B cell (primary cell): ENCODE results near the gene LRIG1. TPM values are rescaled to one million over a fixed set of nuclear protein-coding genes. Genes with fewer than 3 reads are reported as not detected.

ENCODE experiments used
- ATAC-seq: fragments of 200-7000 bp; cut with Tn5 transposase; one replicate; pipeline ENCODE4 v1.10.0; 2021; ENCODE audit warnings: low read depth, mild to moderate bottlenecking, moderate number of reproducible peaks, moderate library complexity
- CTCF ChIA-PET: fragments of 350-600 bp; sonication (Branson Sonifier 250); formaldehyde crosslinking; loops from one replicate; lab custom pipeline; 2021; ENCODE audit warnings: antibody characterized with exemption, inconsistent platforms; lab: Charles Lee
- POLR2A ChIA-PET: fragments of 350-600 bp; sonication (Branson Sonifier 250); formaldehyde crosslinking; loops from one replicate; lab custom pipeline; 2021; ENCODE audit warnings: antibody characterized with exemption; lab: Charles Lee
- DNase-seq: peaks from one replicate; pipeline ENCODE4 v3.0.0; 2013
- H2AFZ ChIP-seq: 2 replicates; pipeline ENCODE4 v1.6.1; 2012; ENCODE audit warnings: mild to moderate bottlenecking, low read depth, low read length; ENCODE audit not compliant: insufficient read depth, poor library complexity, severe bottlenecking
- H3K27ac ChIP-seq, 2 donors: 1 replicate in 1 of 2; 2 replicates in 1 of 2; pipeline ENCODE4 v1.5.1; 2012 to 2013; ENCODE audit warnings: low read length in 2 of 2, mild to moderate bottlenecking in 2 of 2, moderate library complexity in 1 of 2
- H3K27me3 ChIP-seq, 4 experiments: fragments of 200-600 bp in 1 of 4; sonication (generic) in 1 of 4; replicated peaks in 1 of 4; 1 replicate in 2 of 4; 2 replicates in 2 of 4; pipeline versions ENCODE4 v1.6.1 to v1.7.0; 2013 to 2016; ENCODE audit warnings: low read length in 3 of 4, mild to moderate bottlenecking in 2 of 4, mixed read lengths in 1 of 4, moderate library complexity in 1 of 4; ENCODE audit not compliant: insufficient read depth in 4 of 4, control insufficient read depth in 3 of 4; ENCODE audit errors: control extremely low read depth in 1 of 4
- H3K36me3 ChIP-seq, 2 experiments: replicated peaks in 1 of 2; 1 replicate in 1 of 2; 2 replicates in 1 of 2; pipeline versions ENCODE4 v1.6.1 to v1.7.1; 2013; ENCODE audit warnings: low read length in 1 of 2; ENCODE audit not compliant: insufficient read depth in 2 of 2, control insufficient read depth in 1 of 2; ENCODE audit errors: control extremely low read depth in 1 of 2, extremely low read depth in 1 of 2
- H3K4me1 ChIP-seq, 2 donors: fragments of 200-600 bp in 1 of 2; sonication (generic) in 1 of 2; 1 replicate in 1 of 2; 2 replicates in 1 of 2; pipeline versions ENCODE4 v1.5.1 to v1.6.1; 2013 to 2017; ENCODE audit warnings: low read length in 2 of 2; ENCODE audit not compliant: control insufficient read depth in 2 of 2, insufficient read depth in 2 of 2
- H3K4me2 ChIP-seq: replicated peaks from 2 replicates; pipeline ENCODE3; 2012; ENCODE audit warnings: mild to moderate bottlenecking, low read depth, low read length; ENCODE audit not compliant: poor library complexity, severe bottlenecking
- H3K4me3 ChIP-seq, 5 experiments: fragments of 200-600 bp in 1 of 5; sonication (generic) in 1 of 5; 1 replicate in 3 of 5; 2 replicates in 2 of 5; pipeline versions ENCODE4 v1.5.1 to v1.7.0; 2011 to 2016; ENCODE audit warnings: low read length in 4 of 5, mild to moderate bottlenecking in 4 of 5, low read depth in 2 of 5, control low read depth in 1 of 5, moderate library complexity in 1 of 5; ENCODE audit not compliant: insufficient read depth in 1 of 5; ENCODE audit errors: control extremely low read depth in 1 of 5, extremely low read depth in 1 of 5
- H3K79me2 ChIP-seq: fragments of 200-600 bp; sonication (generic); one replicate; pipeline ENCODE4 v1.6.0; 2016; ENCODE audit warnings: low read length; ENCODE audit not compliant: control insufficient read depth, insufficient read depth
- H3K9ac ChIP-seq: fragments of 200-600 bp; sonication (generic); 2 replicates; pipeline ENCODE4 v1.6.1; 2017; ENCODE audit warnings: mild to moderate bottlenecking, low read length, moderate library complexity
- H3K9me3 ChIP-seq, 3 donors: one replicate each; pipeline versions ENCODE4 v1.6.1 to v1.7.1; 2013; ENCODE audit warnings: low read length in 2 of 3; ENCODE audit not compliant: control insufficient read depth in 2 of 3, insufficient read depth in 1 of 3; ENCODE audit errors: control extremely low read depth in 1 of 3
- H4K20me1 ChIP-seq: 2 replicates; pipeline ENCODE4 v1.6.0; 2012; ENCODE audit warnings: mild to moderate bottlenecking, low read length; ENCODE audit not compliant: insufficient read depth, control insufficient read depth, poor library complexity, severe bottlenecking
- H3K27ac Mint-ChIP-seq: one replicate; pipeline ENCODE4 v1.8.0; 2021; ENCODE audit warnings: mixed read lengths
- H3K27me3 Mint-ChIP-seq: one replicate; pipeline ENCODE4 v1.8.0; 2021; ENCODE audit warnings: mixed read lengths
- H3K4me1 Mint-ChIP-seq: one replicate; pipeline ENCODE4 v1.8.0; 2021; ENCODE audit warnings: mixed read lengths
- H3K4me3 Mint-ChIP-seq: one replicate; pipeline ENCODE4 v1.8.0; 2021; ENCODE audit warnings: mixed read lengths
- H3K9me3 Mint-ChIP-seq: one replicate; pipeline ENCODE4 v1.8.0; 2022; ENCODE audit warnings: mixed read lengths; ENCODE audit not compliant: insufficient read depth
- EZH2 ChIP-seq: IDR thresholded peaks from 2 replicates; pipeline ENCODE4 v1.6.1; 2012; ENCODE audit warnings: borderline replicate concordance, low read depth, mild to moderate bottlenecking, moderate library complexity, low read length; ENCODE audit not compliant: insufficient read depth, poor library complexity, severe bottlenecking
- WGBS: methylation state at CpG from one replicate; pipeline ENCODE4 v1.1.5; 2013; ENCODE audit warnings: missing lambda C conversion rate; ENCODE audit not compliant: insufficient coverage; 5-methylcytosine and 5-hydroxymethylcytosine counted together
- intact Hi-C: fragments of 100-400 bp; cut with micrococcal nuclease; formaldehyde crosslinking; loops from one replicate; pipeline ENCODE4 v1.10.0; 2022
- polyA plus RNA-seq: library from polyadenylated mRNA; depleted of rRNA; stranded (reverse); fragments of >200 nt; gene quantifications from 2 replicates; pipeline ENCODE4 v1.2.3, GENCODE V29; 2012
- total RNA-seq, 2 donors: library from RNA; stranded (reverse); fragments of 120-200 nt in 1 of 2; gene quantifications; 1 replicate in 1 of 2; 2 replicates in 1 of 2; pipeline versions ENCODE4 v1.2.3 to v1.2.4, GENCODE V29; 2013 to 2022
- TF ChIP-seq, protein P1 (sequence below): fragments of 200-600 bp; IDR thresholded peaks from one replicate; pipeline ENCODE4 v1.8.0; 2022; ENCODE audit warnings: antibody characterized with exemption, mild to moderate bottlenecking

LRIG1 gene
- total and polyA plus RNA-seq, 2 donors (not counting 1 experiment from before 2014, with no cell fraction given) = 9.2 to 12.4 TPM

DNA sequence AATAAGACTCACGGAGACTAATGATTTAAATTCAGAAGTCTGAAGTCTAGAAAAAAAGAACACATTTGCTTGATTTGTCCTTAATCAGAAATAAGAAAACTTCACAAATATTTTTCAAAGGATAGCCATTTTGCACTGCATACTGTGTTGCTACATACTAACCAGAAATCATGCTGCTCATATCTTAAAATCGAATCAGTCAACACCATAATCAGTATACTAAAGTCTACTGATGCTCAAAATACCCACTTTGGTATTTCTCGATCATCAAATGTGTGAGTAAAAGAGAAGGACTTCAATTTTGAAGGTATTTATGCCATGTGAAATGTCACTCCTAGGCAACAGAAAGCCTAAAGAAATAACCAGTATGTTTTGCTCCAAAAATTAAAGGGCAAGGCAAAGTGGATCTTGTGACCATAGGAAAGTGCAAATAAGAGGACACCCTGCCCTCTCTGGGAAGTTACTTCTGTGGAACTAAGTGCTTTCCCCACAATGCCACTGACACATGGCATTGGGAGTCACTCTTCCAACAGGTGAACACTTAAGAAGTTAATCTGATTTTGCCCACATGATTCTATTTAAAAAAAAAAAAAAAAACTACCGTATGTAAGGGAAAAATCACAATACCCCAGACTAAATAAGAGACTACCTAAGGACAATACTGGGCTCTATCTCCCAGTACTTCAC is 2.7 kb downstream of the LRIG1 start:
- CTCF ChIA-PET = no interaction called here
- H3K27ac Mint-ChIP-seq = no peak overlapping the region
- no peak overlapping the region for H3K27ac ChIP-seq

More for the DNA sequence above, 2.7 kb downstream of the LRIG1 start:
- Histone ChIP-seq H3K27me3 (peaks cover 0 to 23% (median 18%) of the 10 kb centered on the region in 4 experiments), H3K4me3 (no peak overlapping the region), H3K9ac (no peak overlapping the region), H3K9me3 (peaks cover 0 to 1% (median 0%) of the 10 kb centered on the region in 3 donors), H4K20me1 (no peaks in the 10 kb centered on the region), H3K36me3 (no peaks in the 10 kb centered on the region), H3K4me2 (no peak overlapping the region), H3K4me1 (peaks cover 20 to 22% of the 10 kb centered on the region in 2 donors), H3K79me2 (no peaks in the 10 kb centered on the region), H2AFZ (no peak overlapping the region)
- ATAC-seq = no peak
- DNase-seq = no peak
- POLR2A ChIA-PET = interaction anchor here (0.6 to 0.7 kb wide), 2 partner anchors 101 to 550 kb away, joined by 4 to 7 read pairs; no protein-coding TSS in a partner anchor
- no CpG with 5 or more reads among the region's 4 CpGs for WGBS
- Mint-ChIP-seq H3K9me3 (no peaks in the 10 kb centered on the region), H3K4me3 (peak overlapping the region; percentile 94), H3K4me1 (peaks cover 27% of the 10 kb centered on the region), H3K27me3 (peaks cover 48% of the 10 kb centered on the region)
- TF ChIP-seq, protein P1, sequence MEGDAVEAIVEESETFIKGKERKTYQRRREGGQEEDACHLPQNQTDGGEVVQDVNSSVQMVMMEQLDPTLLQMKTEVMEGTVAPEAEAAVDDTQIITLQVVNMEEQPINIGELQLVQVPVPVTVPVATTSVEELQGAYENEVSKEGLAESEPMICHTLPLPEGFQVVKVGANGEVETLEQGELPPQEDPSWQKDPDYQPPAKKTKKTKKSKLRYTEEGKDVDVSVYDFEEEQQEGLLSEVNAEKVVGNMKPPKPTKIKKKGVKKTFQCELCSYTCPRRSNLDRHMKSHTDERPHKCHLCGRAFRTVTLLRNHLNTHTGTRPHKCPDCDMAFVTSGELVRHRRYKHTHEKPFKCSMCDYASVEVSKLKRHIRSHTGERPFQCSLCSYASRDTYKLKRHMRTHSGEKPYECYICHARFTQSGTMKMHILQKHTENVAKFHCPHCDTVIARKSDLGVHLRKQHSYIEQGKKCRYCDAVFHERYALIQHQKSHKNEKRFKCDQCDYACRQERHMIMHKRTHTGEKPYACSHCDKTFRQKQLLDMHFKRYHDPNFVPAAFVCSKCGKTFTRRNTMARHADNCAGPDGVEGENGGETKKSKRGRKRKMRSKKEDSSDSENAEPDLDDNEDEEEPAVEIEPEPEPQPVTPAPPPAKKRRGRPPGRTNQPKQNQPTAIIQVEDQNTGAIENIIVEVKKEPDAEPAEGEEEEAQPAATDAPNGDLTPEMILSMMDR = no peak
- TF ChIP-seq EZH2 = no peak
- intact Hi-C loops = no loop called here
